ENCODE measurements around the gene GSK3B.

DNA sequence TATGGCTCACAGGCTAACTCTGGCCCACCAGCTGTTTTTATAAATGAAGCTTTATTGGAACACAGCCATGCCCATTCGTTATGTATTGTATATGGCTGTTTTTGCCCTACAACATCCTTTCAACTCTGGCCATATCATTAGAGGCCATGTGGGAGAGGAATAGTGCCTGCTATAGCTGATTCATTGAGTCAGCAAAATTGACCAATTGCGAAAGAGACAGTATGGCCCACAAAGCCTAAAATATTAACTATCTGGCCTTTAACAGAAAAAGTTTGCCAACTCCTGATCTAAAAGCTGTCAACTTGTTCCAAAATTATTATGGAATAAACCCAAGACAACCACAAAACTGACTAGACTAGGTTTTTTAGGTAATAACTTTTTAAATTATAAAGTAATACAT lies 311.0 kb downstream of the GSK3B start:
- TF ChIP-seq SP1 (IDR thresholded peaks at IDR 0.05) (no peak), CTBP1 (IDR thresholded peaks at IDR 0.05; ENCODE audit: borderline replicate concordance) (no peak), FOXA1 (IDR thresholded peaks at IDR 0.05) (no peak), FOXK2 (IDR thresholded peaks at IDR 0.05) (no peak), SUZ12 (IDR thresholded peaks at IDR 0.05) (no peak)

All from HEK293T (cell line).